Smooth muscle cell (in vitro differentiated cells): Measurements from ENCODE around the gene PODXL. TPM values are rescaled to one million over a fixed set of nuclear protein-coding genes. Genes with fewer than 3 reads are reported as not detected.

Experiments used
- DNase-seq: peaks from one replicate; lab custom pipeline; 2025; ENCODE audit not compliant: unreplicated experiment; lab: John Stamatoyannopoulos, UW
- H2AFZ ChIP-seq: fragments of 200-600 bp; sonication (generic); 2 replicates; pipeline ENCODE4 v1.6.0; 2016; ENCODE audit warnings: antibody characterized with exemption, low read depth, mild to moderate bottlenecking
- H3F3A ChIP-seq: fragments of 200-600 bp; sonication (generic); 2 replicates; pipeline ENCODE4 v1.6.0; 2017; ENCODE audit warnings: antibody characterized with exemption, low read depth
- H3K27ac ChIP-seq: fragments of 200-600 bp; sonication (generic); 2 replicates; pipeline ENCODE4 v1.5.1; 2016; ENCODE audit warnings: low read depth, mild to moderate bottlenecking
- H3K27me3 ChIP-seq: fragments of 200-600 bp; sonication (generic); 2 replicates; pipeline ENCODE4 v1.6.1; 2016; ENCODE audit warnings: low read depth, mild to moderate bottlenecking
- H3K36me3 ChIP-seq: fragments of 200-600 bp; sonication (generic); 2 replicates; pipeline ENCODE4 v1.5.1; 2016; ENCODE audit warnings: low read depth
- H3K4me1 ChIP-seq: fragments of 200-600 bp; sonication (generic); 2 replicates; pipeline ENCODE4 v1.5.1; 2016; ENCODE audit warnings: low read depth
- H3K4me2 ChIP-seq: fragments of 200-600 bp; sonication (generic); 2 replicates; pipeline ENCODE4 v1.6.0; 2016; ENCODE audit warnings: mild to moderate bottlenecking
- H3K4me3 ChIP-seq: fragments of 200-600 bp; sonication (generic); 2 replicates; pipeline ENCODE4 v1.5.1; 2016; ENCODE audit warnings: mild to moderate bottlenecking
- H3K79me2 ChIP-seq: fragments of 200-600 bp; sonication (generic); 2 replicates; pipeline ENCODE4 v1.6.0; 2016; ENCODE audit warnings: low read depth, mild to moderate bottlenecking
- H3K9ac ChIP-seq: fragments of 200-600 bp; sonication (generic); 2 replicates; pipeline ENCODE4 v1.6.0; 2016; ENCODE audit warnings: low read depth
- H3K9me3 ChIP-seq: fragments of 200-600 bp; sonication (generic); replicated peaks from 2 replicates; pipeline ENCODE4 v1.5.1; 2016; ENCODE audit warnings: low read depth
- H4K20me1 ChIP-seq: fragments of 200-600 bp; sonication (generic); 2 replicates; pipeline ENCODE4 v1.6.0; 2016; ENCODE audit warnings: low read depth
- CTCF ChIP-seq: fragments of 200-600 bp; sonication (generic); IDR thresholded peaks from 2 replicates; pipeline ENCODE4 v1.5.1; 2017; ENCODE audit warnings: borderline replicate concordance, mild to moderate bottlenecking, antibody characterized with exemption; ENCODE audit not compliant: insufficient read depth, poor library complexity, severe bottlenecking
- WGBS: methylation state at CpG from one replicate; pipeline ENCODE4 v1.1.7; 2016; ENCODE audit warnings: low lambda C conversion rate; 5-methylcytosine and 5-hydroxymethylcytosine counted together
- polyA plus RNA-seq: library from polyadenylated mRNA; unstranded; fragments of >200 nt; fragmentation: Nextera tagmentation; extraction: Ambion mirVana; gene quantifications from 2 replicates; pipeline ENCODE4 v1.2.1, GENCODE V29; 2016
- total RNA-seq: library from RNA; depleted of rRNA; stranded (reverse); fragments of >200 nt; gene quantifications from 2 replicates; pipeline ENCODE4 v1.2.3, GENCODE V29; 2014

Gene PODXL
- total and polyA plus RNA-seq, 2 experiments from 2014 or later: 2.1 to 10.8 TPM

- no peak for TF ChIP-seq CTCF
- Histone ChIP-seq H3K9ac (no peak overlapping the region), H3K79me2 (peaks cover 3% of the 10 kb centered on the region), H3K4me3 (no peak overlapping the region), H4K20me1 (no peaks in the 10 kb centered on the region), H3K9me3 (no peaks in the 10 kb centered on the region), H3K4me1 (peaks cover 19% of the 10 kb centered on the region), H3F3A (no peaks in the 10 kb centered on the region), H2AFZ (no peak overlapping the region), H3K27me3 (no peaks in the 10 kb centered on the region), H3K4me2 (no peak overlapping the region), H3K36me3 (no peaks in the 10 kb centered on the region), H3K27ac (no peak overlapping the region)
- whole genome bisulfite sequencing: 69% methylated on average over 18 of the region's 18 CpGs
- DNase-seq: no peak
Measured at GRCh38 chr7:131540491-131541162, 15.8 kb downstream of the PODXL start.

DNA sequence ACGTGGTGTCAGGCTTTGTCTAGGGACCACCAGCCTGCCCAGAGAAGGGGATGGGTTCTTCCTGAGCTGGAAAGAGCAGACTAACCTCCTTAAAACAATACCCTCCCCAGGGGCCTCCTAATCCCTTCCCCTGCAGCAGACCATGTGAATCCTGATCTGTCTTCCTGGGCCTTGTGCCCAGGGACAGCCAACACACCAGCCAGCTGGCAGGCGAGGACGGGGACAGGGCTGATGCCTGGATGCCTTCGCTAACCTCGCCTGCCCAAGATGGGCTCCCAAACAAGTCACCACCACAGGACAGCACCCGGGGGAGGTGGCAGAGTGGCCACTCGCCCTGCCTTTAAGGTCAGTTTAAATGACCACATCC lies 17.6 kb downstream of the PODXL start:
- H3K36me3 ChIP-seq: no peaks in the 10 kb centered on the region
- H3F3A ChIP-seq: no peaks in the 10 kb centered on the region
- H4K20me1 ChIP-seq: no peaks in the 10 kb centered on the region
- no peaks in the 10 kb centered on the region for H3K27me3 ChIP-seq
- 92% methylated on average over 7 of the region's 7 CpGs for WGBS
- DNase-seq: no peak
- peaks cover 19% of the 10 kb centered on the region for H3K4me1 ChIP-seq
- no peak overlapping the region for H3K4me3 ChIP-seq
- no peaks in the 10 kb centered on the region for H3K9me3 ChIP-seq
- peaks cover 3% of the 10 kb centered on the region for H3K79me2 ChIP-seq
- no peak for TF ChIP-seq CTCF
- no peak overlapping the region for H3K27ac ChIP-seq
- H3K4me2 ChIP-seq: no peak overlapping the region
- no peak overlapping the region for H2AFZ ChIP-seq
- H3K9ac ChIP-seq: peak overlapping the region; percentile 40

GRCh38 chr7:131538071-131538812 lies 18.2 kb downstream of the PODXL start:
- peak overlapping the region; percentile 40 for H3K9ac ChIP-seq
- H3K79me2 ChIP-seq: peaks cover under 1% of the 10 kb centered on the region
- 81% methylated on average over 13 of the region's 13 CpGs for WGBS
- no peak for TF ChIP-seq CTCF
- H3K4me3 ChIP-seq: no peak overlapping the region
- H3K27me3 ChIP-seq: no peaks in the 10 kb centered on the region
- peaks cover 19% of the 10 kb centered on the region for H3K4me1 ChIP-seq
- no peak overlapping the region for H2AFZ ChIP-seq
- H3K27ac ChIP-seq: no peak overlapping the region
- H3K36me3 ChIP-seq: no peaks in the 10 kb centered on the region
- no peaks in the 10 kb centered on the region for H3K9me3 ChIP-seq
- no peaks in the 10 kb centered on the region for H4K20me1 ChIP-seq
- no peaks in the 10 kb centered on the region for H3F3A ChIP-seq
- no peak for DNase-seq
- no peak overlapping the region for H3K4me2 ChIP-seq

DNA sequence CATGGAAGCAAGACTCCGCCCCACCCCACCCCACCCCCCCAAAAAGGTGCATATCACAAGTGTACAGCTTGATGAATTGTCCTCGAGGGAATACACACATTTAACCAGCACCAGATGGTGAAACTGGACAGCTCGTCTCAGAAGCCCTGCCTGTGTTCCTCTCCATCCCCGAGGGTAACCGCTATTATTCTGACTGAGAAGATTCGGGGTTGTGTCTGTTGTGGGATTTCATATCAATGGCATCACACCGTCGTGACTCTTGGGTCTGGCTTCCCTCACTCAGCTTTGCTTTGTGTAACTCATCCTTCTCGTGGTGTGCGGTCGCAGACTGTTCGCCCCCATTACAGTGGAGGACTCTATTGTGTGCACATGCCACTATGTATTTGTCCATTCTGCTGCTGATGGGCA lies 18.9 kb downstream of the PODXL start:
- Histone ChIP-seq H3K27ac (no peak overlapping the region), H3K27me3 (no peaks in the 10 kb centered on the region), H2AFZ (no peak overlapping the region), H3K9me3 (no peaks in the 10 kb centered on the region), H3K36me3 (no peaks in the 10 kb centered on the region), H3K4me2 (no peak overlapping the region), H3K4me1 (peaks cover 19% of the 10 kb centered on the region), H3K4me3 (no peak overlapping the region), H3K9ac (no peak overlapping the region), H3K79me2 (no peaks in the 10 kb centered on the region), H4K20me1 (no peaks in the 10 kb centered on the region), H3F3A (no peaks in the 10 kb centered on the region)
- no peak for TF ChIP-seq CTCF
- DNase-seq: no peak
- WGBS: 79% methylated on average over 12 of the region's 12 CpGs
